WTC11 (cell line): ENCODE results near the gene LRRN4CL. TPM values are rescaled to one million over a fixed set of nuclear protein-coding genes. Genes with fewer than 3 reads are reported as not detected.

Experiments used
- ATAC-seq: fragments of 200-7000 bp; cut with Tn5 transposase; 2 replicates; pipeline ENCODE4 v1.10.0; 2021; ENCODE audit warnings: mild to moderate bottlenecking, moderate library complexity
- CTCF ChIA-PET: fragments of 300-600 bp; sonication (Branson Sonifier 250); formaldehyde crosslinking; loops from one replicate; lab custom pipeline; 2021; ENCODE audit warnings: antibody characterized with exemption; lab: Charles Lee
- POLR2A ChIA-PET: fragments of 350-600 bp; sonication (Branson Sonifier 250); formaldehyde crosslinking; loops from one replicate; lab custom pipeline; 2021; ENCODE audit warnings: antibody characterized with exemption; lab: Charles Lee
- DNase-seq: peaks from one replicate; pipeline ENCODE4 v3.0.0; 2021; ENCODE audit warnings: low spot score
- H3K27ac Mint-ChIP-seq: 2 replicates; pipeline ENCODE4 v1.8.0; 2021; ENCODE audit warnings: mixed read lengths
- H3K27me3 Mint-ChIP-seq: 2 replicates; pipeline ENCODE4 v1.8.0; 2021; ENCODE audit warnings: low read depth, mild to moderate bottlenecking, moderate library complexity, mixed read lengths
- H3K36me3 Mint-ChIP-seq: 2 replicates; pipeline ENCODE4 v1.8.0; 2021; ENCODE audit warnings: mixed read lengths
- H3K4me1 Mint-ChIP-seq: 2 replicates; pipeline ENCODE4 v1.8.0; 2022; ENCODE audit warnings: mixed read lengths
- H3K4me3 Mint-ChIP-seq: 2 replicates; pipeline ENCODE4 v1.8.0; 2021; ENCODE audit warnings: mild to moderate bottlenecking, moderate library complexity, mixed read lengths
- H3K9me3 Mint-ChIP-seq: 2 replicates; pipeline ENCODE4 v1.8.0; 2021; ENCODE audit warnings: mixed read lengths
- CBFB ChIP-seq: sonication (generic); formaldehyde crosslinking; IDR thresholded peaks from 2 replicates; pipeline ENCODE4 v1.8.1; 2022; ENCODE audit warnings: mild to moderate bottlenecking, low read depth, missing genetic modification reagents
- FOXJ3 ChIP-seq: sonication (generic); formaldehyde crosslinking; IDR thresholded peaks from 2 replicates; pipeline ENCODE4 v1.9.0; 2021; ENCODE audit warnings: missing genetic modification reagents, mild to moderate bottlenecking, borderline replicate concordance
- GRHL2 ChIP-seq: fragments of 250-450 bp; sonication (Bioruptor Pico); IDR thresholded peaks from 2 replicates; pipeline ENCODE4 v1.8.0; 2022; ENCODE audit warnings: mild to moderate bottlenecking, moderate library complexity; ENCODE audit not compliant: insufficient replicate concordance, severe bottlenecking
- MXD4 ChIP-seq: fragments of 250-450 bp; sonication (Bioruptor Pico); IDR thresholded peaks from 2 replicates; pipeline ENCODE4 v1.8.0; 2021; ENCODE audit warnings: mild to moderate bottlenecking, moderate library complexity, borderline replicate concordance
- NR3C1 ChIP-seq: sonication (generic); formaldehyde crosslinking; conservative IDR thresholded peaks from 2 replicates; pipeline ENCODE4 v1.8.1; 2023; ENCODE audit warnings: low read depth, mild to moderate bottlenecking, missing genetic modification reagents
- RELA ChIP-seq: sonication (generic); formaldehyde crosslinking; IDR thresholded peaks from 2 replicates; pipeline ENCODE4 v1.8.1; 2022; ENCODE audit warnings: missing genetic modification reagents, mild to moderate bottlenecking, borderline replicate concordance
- SP1 ChIP-seq: sonication (generic); formaldehyde crosslinking; conservative IDR thresholded peaks from 2 replicates; pipeline ENCODE4 v1.8.1; 2022; ENCODE audit warnings: missing genetic modification reagents
- TEAD1 ChIP-seq: sonication (generic); formaldehyde crosslinking; IDR thresholded peaks from 2 replicates; pipeline ENCODE4 v1.8.0; 2022; ENCODE audit warnings: mild to moderate bottlenecking, missing genetic modification reagents
- total RNA-seq: library from RNA; stranded (reverse); gene quantifications from 3 replicates; pipeline ENCODE4 v1.2.3, GENCODE V29; 2021
- TF ChIP-seq, protein P1 (sequence below): fragments of 250-450 bp; sonication (Bioruptor Pico); conservative IDR thresholded peaks from 2 replicates; pipeline ENCODE4 v1.9.0; 2021; ENCODE audit warnings: mild to moderate bottlenecking
- TF ChIP-seq, protein P2 (sequence below): sonication (generic); formaldehyde crosslinking; IDR thresholded peaks from 2 replicates; pipeline ENCODE4 v1.8.0; 2022; ENCODE audit warnings: mild to moderate bottlenecking, missing genetic modification reagents
- TF ChIP-seq, protein P3 (sequence below): fragments of 250-450 bp; sonication (Bioruptor Pico); IDR thresholded peaks from 2 replicates; pipeline ENCODE4 v1.9.0; 2021; ENCODE audit warnings: mild to moderate bottlenecking
- TF ChIP-seq, protein P4 (sequence below): sonication (generic); formaldehyde crosslinking; IDR thresholded peaks from 2 replicates; pipeline ENCODE4 v1.8.0; 2022; ENCODE audit warnings: missing genetic modification reagents
- TF ChIP-seq, protein P5 (sequence below): sonication (generic); formaldehyde crosslinking; IDR thresholded peaks from 2 replicates; pipeline ENCODE4 v1.8.1; 2022; ENCODE audit warnings: low read depth, mild to moderate bottlenecking, moderate library complexity, missing genetic modification reagents, borderline replicate concordance

LRRN4CL gene
- total RNA-seq, 1 experiment from 2014 or later = 0.39 TPM

GRCh38 chr11:62656796-62657429 lies 32.4 kb downstream of the LRRN4CL start:
- no peak overlapping the region for H3K27ac Mint-ChIP-seq
- POLR2A ChIA-PET = interaction anchor here (0.6 to 2.5 kb wide), 4 partner anchors 8 to 43 kb away, joined by 3 to 13 read pairs (median 4); partner anchors contain the start of genes C11orf98, CSKMT and UQCC3
- CTCF ChIA-PET = interaction anchor here (1.0 kb wide), 1 partner anchor 38 kb away, joined by 4 read pairs; no protein-coding TSS in a partner anchor

More at GRCh38 chr11:62656796-62657429, 32.4 kb downstream of the LRRN4CL start:
- ATAC-seq (no peak), DNase-seq (no peak)
- no peak overlapping the region for H3K4me3 Mint-ChIP-seq
- peaks cover 8% of the 10 kb centered on the region for H3K4me1 Mint-ChIP-seq
- no peaks in the 10 kb centered on the region for H3K9me3 Mint-ChIP-seq
- no peaks in the 10 kb centered on the region for H3K27me3 Mint-ChIP-seq
- TF ChIP-seq RELA (CRISPR knock-in tag) (no peak), GRHL2 (CRISPR knock-in tag) (no peak), CBFB (CRISPR knock-in tag) (no peak), SP1 (CRISPR knock-in tag) (no peak), FOXJ3 (CRISPR knock-in tag) (no peak), NR3C1 (CRISPR knock-in tag) (no peak), TEAD1 (CRISPR knock-in tag) (no peak), MXD4 (CRISPR knock-in tag) (no peak)
- TF ChIP-seq, protein P1, sequence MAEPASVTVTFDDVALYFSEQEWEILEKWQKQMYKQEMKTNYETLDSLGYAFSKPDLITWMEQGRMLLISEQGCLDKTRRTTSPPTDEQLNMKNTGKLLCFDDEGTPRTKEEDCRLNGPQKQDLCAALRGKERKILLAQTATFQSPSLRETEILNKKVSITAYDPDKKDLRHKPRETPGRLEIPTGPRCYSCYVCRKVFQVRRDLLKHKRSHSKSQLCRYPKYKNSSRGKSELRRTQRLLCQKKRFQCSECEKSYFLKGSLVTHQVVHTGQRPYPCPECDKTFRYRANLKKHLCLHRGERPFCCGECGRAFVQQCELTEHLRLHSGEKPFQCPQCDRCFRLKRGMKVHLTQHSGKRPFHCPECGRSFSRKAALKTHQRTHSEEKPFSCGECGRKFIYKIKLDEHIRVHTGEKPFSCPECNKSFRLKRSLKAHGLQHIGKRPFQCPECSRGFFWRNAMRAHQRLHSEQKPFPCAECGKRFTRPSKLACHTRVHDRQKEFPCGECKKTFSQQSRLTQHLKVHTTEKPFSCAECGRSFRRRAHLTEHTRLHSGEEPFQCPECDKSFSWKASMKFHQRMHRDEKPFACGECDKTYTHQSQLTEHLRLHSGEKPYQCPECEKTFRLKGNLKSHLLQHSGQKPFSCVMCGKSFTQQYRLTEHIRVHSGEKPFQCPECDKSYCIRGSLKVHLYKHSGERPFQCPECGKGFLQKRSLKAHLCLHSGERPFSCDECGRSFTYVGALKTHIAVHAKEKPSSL (CRISPR knock-in tag) = no peak
- TF ChIP-seq, protein P2, sequence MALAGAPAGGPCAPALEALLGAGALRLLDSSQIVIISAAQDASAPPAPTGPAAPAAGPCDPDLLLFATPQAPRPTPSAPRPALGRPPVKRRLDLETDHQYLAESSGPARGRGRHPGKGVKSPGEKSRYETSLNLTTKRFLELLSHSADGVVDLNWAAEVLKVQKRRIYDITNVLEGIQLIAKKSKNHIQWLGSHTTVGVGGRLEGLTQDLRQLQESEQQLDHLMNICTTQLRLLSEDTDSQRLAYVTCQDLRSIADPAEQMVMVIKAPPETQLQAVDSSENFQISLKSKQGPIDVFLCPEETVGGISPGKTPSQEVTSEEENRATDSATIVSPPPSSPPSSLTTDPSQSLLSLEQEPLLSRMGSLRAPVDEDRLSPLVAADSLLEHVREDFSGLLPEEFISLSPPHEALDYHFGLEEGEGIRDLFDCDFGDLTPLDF (CRISPR knock-in tag) = no peak
- TF ChIP-seq, protein P3, sequence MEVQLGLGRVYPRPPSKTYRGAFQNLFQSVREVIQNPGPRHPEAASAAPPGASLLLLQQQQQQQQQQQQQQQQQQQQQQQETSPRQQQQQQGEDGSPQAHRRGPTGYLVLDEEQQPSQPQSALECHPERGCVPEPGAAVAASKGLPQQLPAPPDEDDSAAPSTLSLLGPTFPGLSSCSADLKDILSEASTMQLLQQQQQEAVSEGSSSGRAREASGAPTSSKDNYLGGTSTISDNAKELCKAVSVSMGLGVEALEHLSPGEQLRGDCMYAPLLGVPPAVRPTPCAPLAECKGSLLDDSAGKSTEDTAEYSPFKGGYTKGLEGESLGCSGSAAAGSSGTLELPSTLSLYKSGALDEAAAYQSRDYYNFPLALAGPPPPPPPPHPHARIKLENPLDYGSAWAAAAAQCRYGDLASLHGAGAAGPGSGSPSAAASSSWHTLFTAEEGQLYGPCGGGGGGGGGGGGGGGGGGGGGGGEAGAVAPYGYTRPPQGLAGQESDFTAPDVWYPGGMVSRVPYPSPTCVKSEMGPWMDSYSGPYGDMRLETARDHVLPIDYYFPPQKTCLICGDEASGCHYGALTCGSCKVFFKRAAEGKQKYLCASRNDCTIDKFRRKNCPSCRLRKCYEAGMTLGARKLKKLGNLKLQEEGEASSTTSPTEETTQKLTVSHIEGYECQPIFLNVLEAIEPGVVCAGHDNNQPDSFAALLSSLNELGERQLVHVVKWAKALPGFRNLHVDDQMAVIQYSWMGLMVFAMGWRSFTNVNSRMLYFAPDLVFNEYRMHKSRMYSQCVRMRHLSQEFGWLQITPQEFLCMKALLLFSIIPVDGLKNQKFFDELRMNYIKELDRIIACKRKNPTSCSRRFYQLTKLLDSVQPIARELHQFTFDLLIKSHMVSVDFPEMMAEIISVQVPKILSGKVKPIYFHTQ (CRISPR knock-in tag) = no peak
- TF ChIP-seq, protein P4, sequence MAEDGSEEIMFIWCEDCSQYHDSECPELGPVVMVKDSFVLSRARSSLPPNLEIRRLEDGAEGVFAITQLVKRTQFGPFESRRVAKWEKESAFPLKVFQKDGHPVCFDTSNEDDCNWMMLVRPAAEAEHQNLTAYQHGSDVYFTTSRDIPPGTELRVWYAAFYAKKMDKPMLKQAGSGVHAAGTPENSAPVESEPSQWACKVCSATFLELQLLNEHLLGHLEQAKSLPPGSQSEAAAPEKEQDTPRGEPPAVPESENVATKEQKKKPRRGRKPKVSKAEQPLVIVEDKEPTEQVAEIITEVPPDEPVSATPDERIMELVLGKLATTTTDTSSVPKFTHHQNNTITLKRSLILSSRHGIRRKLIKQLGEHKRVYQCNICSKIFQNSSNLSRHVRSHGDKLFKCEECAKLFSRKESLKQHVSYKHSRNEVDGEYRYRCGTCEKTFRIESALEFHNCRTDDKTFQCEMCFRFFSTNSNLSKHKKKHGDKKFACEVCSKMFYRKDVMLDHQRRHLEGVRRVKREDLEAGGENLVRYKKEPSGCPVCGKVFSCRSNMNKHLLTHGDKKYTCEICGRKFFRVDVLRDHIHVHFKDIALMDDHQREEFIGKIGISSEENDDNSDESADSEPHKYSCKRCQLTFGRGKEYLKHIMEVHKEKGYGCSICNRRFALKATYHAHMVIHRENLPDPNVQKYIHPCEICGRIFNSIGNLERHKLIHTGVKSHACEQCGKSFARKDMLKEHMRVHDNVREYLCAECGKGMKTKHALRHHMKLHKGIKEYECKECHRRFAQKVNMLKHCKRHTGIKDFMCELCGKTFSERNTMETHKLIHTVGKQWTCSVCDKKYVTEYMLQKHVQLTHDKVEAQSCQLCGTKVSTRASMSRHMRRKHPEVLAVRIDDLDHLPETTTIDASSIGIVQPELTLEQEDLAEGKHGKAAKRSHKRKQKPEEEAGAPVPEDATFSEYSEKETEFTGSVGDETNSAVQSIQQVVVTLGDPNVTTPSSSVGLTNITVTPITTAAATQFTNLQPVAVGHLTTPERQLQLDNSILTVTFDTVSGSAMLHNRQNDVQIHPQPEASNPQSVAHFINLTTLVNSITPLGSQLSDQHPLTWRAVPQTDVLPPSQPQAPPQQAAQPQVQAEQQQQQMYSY (CRISPR knock-in tag) = no peak
- TF ChIP-seq, protein P5, sequence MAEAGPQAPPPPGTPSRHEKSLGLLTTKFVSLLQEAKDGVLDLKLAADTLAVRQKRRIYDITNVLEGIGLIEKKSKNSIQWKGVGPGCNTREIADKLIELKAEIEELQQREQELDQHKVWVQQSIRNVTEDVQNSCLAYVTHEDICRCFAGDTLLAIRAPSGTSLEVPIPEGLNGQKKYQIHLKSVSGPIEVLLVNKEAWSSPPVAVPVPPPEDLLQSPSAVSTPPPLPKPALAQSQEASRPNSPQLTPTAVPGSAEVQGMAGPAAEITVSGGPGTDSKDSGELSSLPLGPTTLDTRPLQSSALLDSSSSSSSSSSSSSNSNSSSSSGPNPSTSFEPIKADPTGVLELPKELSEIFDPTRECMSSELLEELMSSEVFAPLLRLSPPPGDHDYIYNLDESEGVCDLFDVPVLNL (CRISPR knock-in tag) = no peak
- no peaks in the 10 kb centered on the region for H3K36me3 Mint-ChIP-seq
